Coronary artery (tissue), 2 donors: ENCODE data around the gene CLEC16A.

Experiments used
- DNase-seq: peaks from one replicate; pipeline ENCODE4 v3.0.0-alpha.2; 2017; ENCODE audit warnings: low spot score
- H3K27ac ChIP-seq, 2 donors: fragments of 200-600 bp; sonication (generic); one replicate each; pipeline ENCODE4 v1.5.1; 2016 to 2019
- H3K4me3 ChIP-seq: fragments of 200-600 bp; sonication (generic); 2 replicates; pipeline ENCODE4 v1.5.1; 2016; ENCODE audit warnings: mild to moderate bottlenecking, moderate library complexity
- CTCF ChIP-seq: fragments of 200-600 bp; sonication (generic); IDR thresholded peaks from one replicate; pipeline ENCODE4 v1.5.1; 2019; ENCODE audit warnings: antibody characterized with exemption

Gene CLEC16A

GRCh38 chr16:11111856-11112634 is 167.7 kb downstream of the CLEC16A start:
- no peak for TF ChIP-seq CTCF
- DNase-seq = no peak
- Histone ChIP-seq H3K4me3 (no peak overlapping the region), H3K27ac (no peak overlapping the region)

- no peak overlapping the region for H3K4me3 ChIP-seq
- no peak for TF ChIP-seq CTCF
- no peak for DNase-seq
- H3K27ac ChIP-seq = peak overlapping the region in 1 of 2 donors; percentile 43
Measured at GRCh38 chr16:11112723-11113348, 168.5 kb downstream of the CLEC16A start.

GRCh38 chr16:11114366-11115164 is 170.2 kb downstream of the CLEC16A start:
- peak overlapping the region in 1 of 2 donors; percentile 52 for H3K27ac ChIP-seq

GRCh38 chr16:11117576-11118211 is 173.3 kb downstream of the CLEC16A start:
- Histone ChIP-seq H3K4me3 (no peak overlapping the region), H3K27ac (peak overlapping the region in 1 of 2 donors; percentile 54)
- no peak for TF ChIP-seq CTCF
- DNase-seq = no peak

More at GRCh38 chr16:11114366-11115164, 170.2 kb downstream of the CLEC16A start:
- H3K4me3 ChIP-seq = no peak overlapping the region
- DNase-seq = no peak
- no peak for TF ChIP-seq CTCF

GRCh38 chr16:11118479-11118878 is 174.1 kb downstream of the CLEC16A start:
- no peak for TF ChIP-seq CTCF
- Histone ChIP-seq H3K4me3 (no peak overlapping the region), H3K27ac (peak overlapping the region; percentile 35 to 54)
- DNase-seq = no peak

GRCh38 chr16:11121083-11121608 is 176.8 kb downstream of the CLEC16A start:
- H3K27ac ChIP-seq = peak overlapping the region in 1 of 2 donors; percentile 41
- no peak for DNase-seq
- H3K4me3 ChIP-seq = no peak overlapping the region
- TF ChIP-seq CTCF = no peak
